Activated CD4-positive, alpha-beta memory T cell treated with anti-CD3 and anti-CD28 coated beads, Interleukin-2, amount 10 ng/mL, durations not matched to agents 7 days and 5 days (primary cell): ENCODE measurements around the gene TTC4. TPM values are rescaled to one million over a fixed set of nuclear protein-coding genes. Genes with fewer than 3 reads are reported as not detected.
"Not testable (repeated sequence)": the region's sequence is repeated elsewhere in the genome, so short reads cannot be mapped to it uniquely, and the experiment has no call there.

Experiments
- CTCF ChIA-PET: fragments of 350-600 bp; sonication (Branson Sonifier 250); formaldehyde crosslinking; loops from one replicate; lab custom pipeline; 2021; ENCODE audit warnings: antibody characterized with exemption, inconsistent platforms; lab: Charles Lee
- POLR2A ChIA-PET: fragments of 350-600 bp; sonication (Branson Sonifier 250); formaldehyde crosslinking; loops from one replicate; lab custom pipeline; 2021; ENCODE audit warnings: antibody characterized with exemption; lab: Charles Lee
- DNase-seq: peaks from one replicate; pipeline ENCODE4 v3.0.0-alpha.2; 2020
- H3K27ac Mint-ChIP-seq: one replicate; pipeline ENCODE4 v1.8.0; 2021; ENCODE audit warnings: mild to moderate bottlenecking, mixed read lengths
- H3K27me3 Mint-ChIP-seq: one replicate; pipeline ENCODE4 v1.8.0; 2021; ENCODE audit warnings: mixed read lengths
- H3K36me3 Mint-ChIP-seq: one replicate; pipeline ENCODE4 v1.8.0; 2021; ENCODE audit warnings: low read depth, mixed read lengths
- H3K4me1 Mint-ChIP-seq: one replicate; pipeline ENCODE4 v1.8.0; 2021; ENCODE audit warnings: mixed read lengths
- H3K4me3 Mint-ChIP-seq: one replicate; pipeline ENCODE4 v1.8.0; 2021; ENCODE audit warnings: mild to moderate bottlenecking, mixed read lengths
- H3K9me3 Mint-ChIP-seq: one replicate; pipeline ENCODE4 v1.8.0; 2021; ENCODE audit warnings: mixed read lengths
- total RNA-seq, 2 experiments: library from RNA; stranded (reverse); gene quantifications; one replicate each; pipeline ENCODE4 v1.2.3, GENCODE V29; 2021

The TTC4 gene
- total RNA-seq, 2 experiments from 2014 or later: 17.6 to 20.6 TPM

DNA sequence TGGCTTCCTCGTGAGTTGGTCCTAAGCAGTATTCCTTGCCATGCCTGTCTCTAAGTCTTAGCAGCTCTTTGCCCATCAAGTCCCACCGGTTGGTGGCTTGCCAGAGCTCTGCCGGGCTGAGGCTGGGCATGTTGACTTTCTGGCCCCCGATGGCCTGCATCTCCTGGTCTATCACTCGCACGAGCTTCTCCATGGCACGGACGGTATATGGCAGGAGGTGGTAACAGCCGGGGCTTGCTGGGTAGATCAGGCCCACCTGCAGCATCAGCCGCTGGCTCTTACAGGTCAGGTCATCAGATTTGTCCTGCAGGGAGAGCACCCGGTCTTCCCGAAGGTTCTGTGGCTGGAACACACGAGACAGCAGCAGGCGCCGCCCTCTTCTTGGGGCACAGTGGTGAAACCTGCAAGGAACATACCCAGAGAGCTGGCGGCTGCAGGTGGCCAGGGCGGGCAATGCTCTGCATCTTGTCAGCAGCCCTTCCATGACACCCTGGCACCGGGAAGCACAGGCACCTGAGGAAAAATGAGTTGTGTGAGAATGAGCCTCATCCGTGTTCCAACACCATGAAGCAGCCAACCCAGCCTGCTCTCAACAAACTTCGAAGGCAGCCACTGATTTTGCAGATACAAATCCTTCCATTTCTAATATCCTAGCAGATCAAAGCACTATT, 43.2 kb downstream of the TTC4 start:
- no peak for DNase-seq
- no peaks in the 10 kb centered on the region for H3K9me3 Mint-ChIP-seq
- no peak overlapping the region for H3K4me3 Mint-ChIP-seq
- H3K27me3 Mint-ChIP-seq: no peaks in the 10 kb centered on the region
- no peak overlapping the region for H3K27ac Mint-ChIP-seq
- no peaks in the 10 kb centered on the region for H3K36me3 Mint-ChIP-seq
- ChIA-PET POLR2A (interaction anchor here (1.1 kb wide), 1 partner anchor 18 kb away, joined by 3 read pairs; no protein-coding TSS in a partner anchor), CTCF (no interaction called here)
- peaks cover 8% of the 10 kb centered on the region for H3K4me1 Mint-ChIP-seq

DNA sequence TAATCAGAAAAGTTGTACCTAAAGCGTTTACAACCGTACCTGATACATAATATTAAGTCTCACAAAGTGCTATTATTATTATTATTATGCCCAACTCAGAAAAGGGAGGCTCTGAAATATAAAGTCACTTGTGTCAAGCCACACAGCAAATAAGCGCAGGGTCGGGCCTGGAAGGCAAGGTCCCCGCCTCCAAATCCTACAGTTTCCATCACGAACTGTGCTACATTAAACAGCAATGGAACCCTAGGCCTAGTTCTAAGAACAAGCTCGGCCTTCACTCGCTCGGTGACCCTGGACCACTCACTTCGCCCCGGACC, 48.1 kb downstream of the TTC4 start:
- POLR2A ChIA-PET: interaction anchor here (0.6 to 1.9 kb wide), 3 partner anchors 19 to 48 kb away, joined by 3 to 6 read pairs (median 3); partner anchors contain the start of gene TTC4
- Mint-ChIP-seq H3K27ac (peak overlapping the region; percentile 53), H3K36me3 (no peaks in the 10 kb centered on the region), H3K4me1 (peaks cover 17% of the 10 kb centered on the region), H3K4me3 (peak overlapping the region; percentile 89), H3K9me3 (no peaks in the 10 kb centered on the region), H3K27me3 (no peaks in the 10 kb centered on the region)
- DNase-seq: no peak
- CTCF ChIA-PET: interaction anchor here (1.4 to 4.5 kb wide), 4 partner anchors 28 to 46 kb away, joined by 3 to 18 read pairs (median 4); no protein-coding TSS in a partner anchor

DNA sequence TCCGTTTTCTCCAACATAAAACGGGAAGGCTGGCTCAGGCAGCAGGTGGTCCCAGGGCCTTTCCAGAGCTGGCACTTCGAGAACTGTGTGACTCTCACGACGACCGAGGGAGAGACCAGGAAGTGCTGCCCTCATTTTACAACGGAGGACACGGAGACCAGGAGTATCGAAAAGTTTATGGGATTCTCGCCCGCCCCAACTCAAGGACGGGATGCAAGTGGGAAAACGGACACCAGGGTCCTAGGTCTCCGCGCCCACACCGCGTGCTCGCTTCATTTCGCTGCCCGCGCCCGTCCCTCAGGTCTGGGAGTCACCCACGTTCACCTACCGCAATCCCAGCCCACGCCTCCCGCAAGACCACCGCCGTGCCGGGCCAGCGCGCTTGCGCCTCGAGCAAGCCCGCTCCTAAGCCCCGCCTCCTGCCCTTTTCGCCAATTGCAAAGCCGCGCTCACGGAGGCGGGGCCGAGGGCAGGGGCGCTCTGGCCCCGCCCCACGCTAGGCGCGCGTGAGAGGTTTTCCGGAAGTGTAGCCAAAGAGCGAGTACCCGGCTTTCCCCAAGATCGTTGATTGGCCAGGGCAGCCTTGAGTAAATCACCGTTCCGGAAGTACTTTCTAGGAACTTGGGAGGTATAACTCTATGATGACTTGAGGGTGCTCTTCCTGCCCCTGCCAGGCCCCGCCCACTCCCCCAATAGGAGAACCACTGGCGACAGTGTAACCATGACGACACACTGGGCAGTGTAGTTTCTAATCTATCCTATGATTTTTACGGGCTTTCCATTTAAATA, 48.7 kb downstream of the TTC4 start, which contains the start of gene PARS2:
Gene PARS2, minus strand, starts transcription at position 391 of the 789 bp plus-strand sequence. CDS start 5,362 bp downstream, outside the sequence.
- no peaks in the 10 kb centered on the region for H3K36me3 Mint-ChIP-seq
- peak within 1 kb of the TSS; percentile 89 for H3K4me3 Mint-ChIP-seq
- POLR2A ChIA-PET: interaction anchor here (0.6 to 1.9 kb wide), 4 partner anchors 11 to 48 kb away, joined by 3 to 6 read pairs (median 4); partner anchors contain the start of gene TTC4
- no peaks in the 10 kb centered on the region for H3K27me3 Mint-ChIP-seq
- CTCF ChIA-PET: interaction anchor here (1.4 to 4.5 kb wide), 4 partner anchors 28 to 46 kb away, joined by 3 to 18 read pairs (median 12); partner anchors contain the start of gene TTC22
- peak; percentile 96 for DNase-seq
- H3K27ac Mint-ChIP-seq: peak within 1 kb of the TSS; percentile 71
- no peaks in the 10 kb centered on the region for H3K9me3 Mint-ChIP-seq
- H3K4me1 Mint-ChIP-seq: peaks cover 17% of the 10 kb centered on the region

DNA sequence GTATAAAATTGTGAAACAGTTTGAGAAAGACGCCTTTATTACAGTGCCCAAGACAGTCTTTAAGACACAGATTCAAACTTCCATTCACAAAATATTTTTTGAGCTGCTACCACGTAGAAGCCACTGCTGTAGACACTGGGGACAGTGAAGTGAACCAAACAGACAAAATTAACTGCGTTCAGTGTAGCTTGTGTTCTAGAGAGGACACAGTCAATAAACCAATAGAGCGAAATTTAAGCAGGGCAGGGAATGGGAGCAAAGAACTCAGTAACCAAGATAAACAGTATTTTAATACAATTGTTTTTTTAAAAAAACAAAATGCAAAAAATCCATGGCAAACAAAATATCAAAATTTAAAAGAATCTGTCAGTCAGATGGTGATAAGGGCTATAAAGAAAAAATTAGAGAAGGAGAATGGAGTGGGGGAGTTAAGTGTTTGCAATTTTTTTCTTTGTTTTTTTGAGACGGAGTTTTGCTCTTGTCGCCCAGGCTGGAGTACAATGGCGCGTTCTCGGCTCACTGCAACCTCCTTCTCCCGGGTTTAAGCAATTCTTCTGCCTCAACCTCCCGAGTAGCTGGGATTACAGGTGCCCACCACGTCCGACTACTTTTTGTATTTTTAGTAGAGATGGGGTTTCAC, 49.4 kb downstream of the TTC4 start:
- DNase-seq: no peak
- CTCF ChIA-PET: interaction anchor here (1.5 to 4.5 kb wide), 3 partner anchors 27 to 40 kb away, joined by 3 to 18 read pairs (median 18); partner anchors contain the start of gene TTC22
- H3K27me3 Mint-ChIP-seq: no peaks in the 10 kb centered on the region
- H3K4me3 Mint-ChIP-seq: peak overlapping the region; percentile 89
- POLR2A ChIA-PET: interaction anchor here (0.8 to 1.9 kb wide), 2 partner anchors 10 to 18 kb away, joined by 4 to 6 read pairs; no protein-coding TSS in a partner anchor
- H3K27ac Mint-ChIP-seq: no peak overlapping the region
- no peaks in the 10 kb centered on the region for H3K9me3 Mint-ChIP-seq
- peaks cover 17% of the 10 kb centered on the region for H3K4me1 Mint-ChIP-seq
- no peaks in the 10 kb centered on the region for H3K36me3 Mint-ChIP-seq

DNA sequence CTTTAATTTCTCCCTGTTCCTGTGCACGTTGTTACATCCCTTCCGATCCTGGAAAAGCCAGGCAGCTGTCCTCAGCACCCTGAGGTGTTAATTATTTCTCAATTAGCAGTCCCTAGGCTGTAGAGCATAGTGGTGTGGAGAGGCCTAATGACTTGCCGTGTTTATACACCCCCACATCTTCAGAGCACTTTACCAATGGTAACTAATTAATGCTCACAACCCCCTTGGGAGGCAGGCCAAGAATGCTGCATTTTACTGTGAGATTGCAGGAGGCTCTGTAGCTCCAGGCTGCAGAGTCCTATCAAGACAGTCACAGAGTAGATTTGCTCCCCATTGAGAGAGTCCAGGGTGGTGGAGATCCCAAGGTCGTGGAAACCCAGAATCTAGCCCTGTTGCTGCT, 51.1 kb downstream of the TTC4 start:
- DNase-seq: no peak
- H3K27ac Mint-ChIP-seq: no peak overlapping the region
- CTCF ChIA-PET: interaction anchor here (3.0 to 4.5 kb wide), 2 partner anchors 26 to 34 kb away, joined by 18 read pairs; partner anchors contain the start of gene TTC22
- no peaks in the 10 kb centered on the region for H3K36me3 Mint-ChIP-seq
- H3K4me3 Mint-ChIP-seq: no peak overlapping the region
- peaks cover 17% of the 10 kb centered on the region for H3K4me1 Mint-ChIP-seq
- POLR2A ChIA-PET: interaction anchor here (1.7 to 1.9 kb wide), 2 partner anchors 34 to 40 kb away, joined by 5 to 8 read pairs; partner anchors contain the start of gene TTC22
- no peaks in the 10 kb centered on the region for H3K27me3 Mint-ChIP-seq
- H3K9me3 Mint-ChIP-seq: no peaks in the 10 kb centered on the region

DNA sequence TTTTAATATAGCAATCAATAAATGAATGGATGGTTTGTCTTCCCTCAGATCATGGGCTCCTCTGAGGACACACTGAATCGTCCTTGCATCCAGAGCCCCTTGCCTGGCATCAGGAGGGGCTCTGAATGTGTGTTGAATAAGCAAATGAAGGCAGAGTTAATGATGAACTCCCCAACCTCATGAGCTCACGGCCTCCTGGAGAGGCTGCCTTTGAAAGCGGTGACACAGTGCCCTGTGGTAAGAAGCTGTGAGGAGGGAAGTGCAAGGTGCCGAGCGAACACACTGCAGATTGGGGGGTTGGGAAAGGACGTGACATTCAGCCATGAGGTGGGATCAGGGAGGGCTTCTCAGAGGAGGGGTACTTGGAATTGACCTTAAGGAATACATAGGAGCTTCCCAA, 51.9 kb downstream of the TTC4 start:
- Mint-ChIP-seq H3K27ac (no peak overlapping the region), H3K36me3 (no peaks in the 10 kb centered on the region), H3K27me3 (no peaks in the 10 kb centered on the region), H3K4me3 (no peak overlapping the region), H3K9me3 (no peaks in the 10 kb centered on the region), H3K4me1 (peaks cover 17% of the 10 kb centered on the region)
- ChIA-PET CTCF (interaction anchor here (1.0 to 4.5 kb wide), 3 partner anchors 25 to 36 kb away, joined by 3 to 18 read pairs (median 18); partner anchors contain the start of gene TTC22), POLR2A (interaction anchor here (0.9 to 1.9 kb wide), 2 partner anchors 33 to 39 kb away, joined by 3 to 8 read pairs; partner anchors contain the start of gene TTC22)
- no peak for DNase-seq

DNA sequence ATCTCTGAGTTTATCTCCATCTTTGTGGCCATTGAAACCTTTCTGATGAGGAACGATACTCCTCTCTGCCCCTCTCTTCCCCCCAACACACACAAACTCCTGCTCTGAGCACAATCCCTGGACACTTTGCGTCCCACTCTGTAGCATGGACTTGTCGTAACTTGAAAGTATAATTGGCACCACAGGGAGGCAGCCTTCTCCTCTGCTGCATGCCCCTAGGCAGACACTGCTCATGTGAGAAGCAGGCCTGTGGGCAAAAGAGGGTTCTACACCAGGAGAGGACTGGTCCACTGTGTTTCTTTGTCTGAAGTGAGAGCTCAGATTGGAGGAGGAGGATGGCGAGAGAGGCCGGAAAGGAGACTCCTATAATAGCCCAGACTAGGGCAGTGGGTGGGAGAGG, 52.4 kb downstream of the TTC4 start:
- peak; percentile 25 for DNase-seq
- ChIA-PET POLR2A (interaction anchor here (0.9 kb wide), 1 partner anchor 39 kb away, joined by 3 read pairs; no protein-coding TSS in a partner anchor), CTCF (interaction anchor here (1.0 to 4.5 kb wide), 2 partner anchors 24 to 35 kb away, joined by 3 to 18 read pairs; no protein-coding TSS in a partner anchor)

DNA sequence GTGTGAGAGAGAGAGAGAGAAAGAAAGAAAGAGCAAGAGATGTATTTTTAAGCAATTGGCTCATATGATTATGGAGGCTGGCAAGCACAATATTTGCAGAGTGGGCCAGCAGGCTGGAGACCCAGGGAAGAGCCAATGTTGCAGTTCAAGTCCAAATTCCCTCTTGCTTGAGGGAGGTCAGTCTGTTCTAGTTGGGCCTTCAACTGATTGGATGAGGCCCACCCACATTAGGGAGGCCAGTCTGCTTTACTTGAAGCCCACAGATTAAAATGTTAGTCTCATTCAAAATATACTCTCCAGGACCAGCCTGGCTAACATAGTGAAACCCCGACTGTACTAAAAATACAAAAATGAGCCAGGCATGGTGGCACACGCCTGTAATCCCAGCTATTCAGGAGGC, 57.3 kb downstream of the TTC4 start:
- no peaks in the 10 kb centered on the region for H3K36me3 Mint-ChIP-seq
- no peak overlapping the region for H3K27ac Mint-ChIP-seq
- no peaks in the 10 kb centered on the region for H3K4me1 Mint-ChIP-seq
- no peak overlapping the region for H3K4me3 Mint-ChIP-seq
- H3K9me3 Mint-ChIP-seq: no peaks in the 10 kb centered on the region
- CTCF ChIA-PET: no interaction called here
- POLR2A ChIA-PET: no interaction called here
- DNase-seq: no peak
- no peaks in the 10 kb centered on the region for H3K27me3 Mint-ChIP-seq

More for the DNA sequence above, 52.4 kb downstream of the TTC4 start:
- H3K4me1 Mint-ChIP-seq: peaks cover 14% of the 10 kb centered on the region
- no peak overlapping the region for H3K27ac Mint-ChIP-seq
- H3K36me3 Mint-ChIP-seq: no peaks in the 10 kb centered on the region
- H3K27me3 Mint-ChIP-seq: no peaks in the 10 kb centered on the region
- H3K4me3 Mint-ChIP-seq: no peak overlapping the region
- no peaks in the 10 kb centered on the region for H3K9me3 Mint-ChIP-seq

DNA sequence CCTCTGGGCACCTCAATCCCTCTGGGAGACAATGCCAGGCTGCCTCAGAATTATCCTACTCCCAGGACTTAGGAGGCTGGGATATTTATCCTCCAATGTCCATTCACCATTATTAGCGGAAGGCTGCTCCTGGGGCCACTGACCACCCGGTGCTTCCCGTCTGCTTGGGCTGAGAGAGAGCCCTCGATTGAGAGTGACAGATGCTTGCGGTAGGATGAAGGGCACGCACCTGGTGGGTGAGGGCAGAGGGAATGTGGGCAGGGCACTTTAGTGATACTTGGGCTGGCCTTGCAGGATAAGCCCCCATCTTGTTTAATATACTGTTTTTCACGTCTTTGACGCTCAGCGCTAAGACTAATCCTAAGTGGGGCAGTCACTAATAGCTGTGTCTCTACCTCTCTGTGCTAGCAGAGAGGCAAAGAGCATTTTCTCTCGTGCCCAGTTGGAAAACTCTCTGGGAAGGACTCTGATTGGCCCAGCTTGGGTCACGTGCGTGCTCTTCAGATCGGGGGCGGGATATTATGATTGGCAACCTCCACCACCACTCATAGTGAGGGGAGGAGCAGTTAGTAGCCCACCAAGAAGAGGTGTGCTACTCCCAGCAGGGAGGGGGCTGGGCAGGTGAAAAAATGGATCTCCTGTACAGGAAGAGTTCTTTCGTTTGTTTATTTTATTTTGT, 59.3 kb downstream of the TTC4 start:
- H3K9me3 Mint-ChIP-seq: no peaks in the 10 kb centered on the region
- peaks cover 12% of the 10 kb centered on the region for H3K36me3 Mint-ChIP-seq
- no peak overlapping the region for H3K4me3 Mint-ChIP-seq
- no peaks in the 10 kb centered on the region for H3K4me1 Mint-ChIP-seq
- CTCF ChIA-PET: no interaction called here
- POLR2A ChIA-PET: interaction anchor here (0.9 kb wide), 1 partner anchor 10 kb away, joined by 4 read pairs; no protein-coding TSS in a partner anchor
- no peaks in the 10 kb centered on the region for H3K27me3 Mint-ChIP-seq
- H3K27ac Mint-ChIP-seq: no peak overlapping the region
- DNase-seq: no peak

DNA sequence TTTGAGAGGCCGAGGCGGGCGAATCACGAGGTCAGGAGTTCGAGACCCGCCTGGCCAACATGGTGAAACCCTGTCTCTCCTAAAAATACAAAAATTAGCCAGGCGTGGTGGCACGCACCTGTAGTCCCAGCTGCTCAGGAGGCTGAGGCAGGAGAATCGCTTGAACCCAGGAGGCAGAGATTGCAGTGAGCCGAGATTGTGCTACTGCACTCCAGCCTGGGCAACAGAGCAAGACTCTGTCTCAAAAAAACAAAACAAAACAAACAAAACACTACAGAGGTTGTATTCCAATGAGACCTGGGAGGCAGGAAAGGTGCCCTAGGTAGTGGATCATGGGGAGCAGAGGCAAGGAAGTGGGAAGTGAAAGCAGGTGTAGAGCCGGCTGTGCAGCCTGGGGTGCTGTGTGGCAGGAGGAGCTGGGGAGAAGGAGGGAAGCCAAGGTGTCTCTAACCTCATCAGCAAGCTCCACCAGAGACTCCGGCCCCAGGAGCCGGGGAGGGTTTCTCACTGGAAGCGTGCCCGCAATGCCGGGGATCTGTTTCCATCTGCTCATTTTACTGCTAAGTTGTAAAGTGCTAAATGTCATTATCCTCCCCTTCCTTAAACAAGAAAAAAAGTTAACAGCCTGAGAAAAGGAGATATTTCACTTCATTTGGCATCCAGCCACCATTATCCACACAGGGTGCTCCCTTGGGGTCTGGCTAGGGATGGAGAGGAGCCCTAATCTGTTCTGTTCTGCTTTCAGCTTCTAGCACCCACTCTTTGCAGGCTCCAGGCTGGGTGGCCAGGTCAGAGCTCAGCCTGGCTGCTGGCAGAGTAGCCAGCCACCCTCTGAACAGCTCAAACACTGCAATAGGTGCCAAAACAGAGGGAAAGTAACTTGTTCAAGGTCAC, 60.4 kb downstream of the TTC4 start:
- DNase-seq, H3K4me3 Mint-ChIP-seq, H3K4me1 Mint-ChIP-seq, H3K27me3 Mint-ChIP-seq, CTCF ChIA-PET, H3K9me3 Mint-ChIP-seq, H3K27ac Mint-ChIP-seq: not testable (repeated sequence)
- H3K36me3 Mint-ChIP-seq: peaks cover 16% of the 10 kb centered on the region
- POLR2A ChIA-PET: interaction anchor here (0.6 to 1.0 kb wide), 2 partner anchors 17 to 1003 kb away, joined by 3 read pairs; no protein-coding TSS in a partner anchor

DNA sequence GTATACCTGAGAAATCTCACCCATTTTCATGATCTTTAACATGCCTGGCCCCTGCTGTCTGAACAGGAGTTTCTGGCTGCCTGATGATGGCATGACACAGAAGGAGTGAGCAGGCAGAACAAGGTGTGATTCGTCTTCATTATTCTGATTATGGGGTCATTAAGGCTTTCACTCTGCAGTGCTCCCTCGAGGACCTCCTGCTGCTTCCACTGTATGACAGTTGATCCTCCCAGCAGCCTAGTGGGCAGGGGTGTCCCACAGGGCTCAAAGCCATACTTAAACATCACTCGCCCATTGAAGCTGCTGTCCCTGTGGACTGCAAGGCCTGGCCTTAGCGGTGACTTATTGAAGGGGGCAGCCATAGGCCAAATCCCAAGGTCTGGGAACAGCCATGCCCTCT, 61.4 kb downstream of the TTC4 start:
- Mint-ChIP-seq H3K4me1 (no peaks in the 10 kb centered on the region), H3K4me3 (no peak overlapping the region), H3K36me3 (peaks cover 20% of the 10 kb centered on the region), H3K27ac (no peak overlapping the region), H3K9me3 (no peaks in the 10 kb centered on the region), H3K27me3 (no peaks in the 10 kb centered on the region)
- DNase-seq: no peak
- ChIA-PET CTCF (no interaction called here), POLR2A (interaction anchor here (1.0 kb wide), 1 partner anchor 18 kb away, joined by 3 read pairs; no protein-coding TSS in a partner anchor)
